ENCODE measurements around the gene CALML6.
"Not testable (repeated sequence)": the region's sequence is repeated elsewhere in the genome, so short reads cannot be mapped to it uniquely, and the experiment has no call there.

The CALML6 gene

DNA sequence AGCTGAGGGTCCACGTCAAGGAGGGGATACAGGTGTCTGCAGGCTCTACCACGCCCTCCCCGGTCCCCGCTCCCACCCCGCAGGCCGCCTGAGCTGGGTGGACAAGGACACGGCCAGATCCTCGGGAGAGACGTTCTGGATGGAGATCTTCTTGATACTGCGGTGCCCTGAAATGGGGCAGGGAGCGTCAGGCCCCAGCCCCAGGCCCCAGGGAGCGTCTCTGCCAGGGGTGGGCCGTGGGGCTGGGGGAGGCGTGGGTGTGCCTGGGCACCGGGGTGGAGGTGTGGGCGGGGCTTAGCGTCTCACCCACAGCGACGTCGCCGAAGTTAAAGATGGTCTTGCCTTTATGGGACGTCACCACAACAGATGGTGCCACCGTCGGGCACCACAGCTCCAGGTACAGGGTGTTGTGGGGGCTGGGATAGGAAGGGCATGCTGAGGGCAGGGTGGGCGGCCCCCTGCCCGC lies 11.3 kb downstream of the CALML6 start:
- TF ChIP-seq, protein P1, sequence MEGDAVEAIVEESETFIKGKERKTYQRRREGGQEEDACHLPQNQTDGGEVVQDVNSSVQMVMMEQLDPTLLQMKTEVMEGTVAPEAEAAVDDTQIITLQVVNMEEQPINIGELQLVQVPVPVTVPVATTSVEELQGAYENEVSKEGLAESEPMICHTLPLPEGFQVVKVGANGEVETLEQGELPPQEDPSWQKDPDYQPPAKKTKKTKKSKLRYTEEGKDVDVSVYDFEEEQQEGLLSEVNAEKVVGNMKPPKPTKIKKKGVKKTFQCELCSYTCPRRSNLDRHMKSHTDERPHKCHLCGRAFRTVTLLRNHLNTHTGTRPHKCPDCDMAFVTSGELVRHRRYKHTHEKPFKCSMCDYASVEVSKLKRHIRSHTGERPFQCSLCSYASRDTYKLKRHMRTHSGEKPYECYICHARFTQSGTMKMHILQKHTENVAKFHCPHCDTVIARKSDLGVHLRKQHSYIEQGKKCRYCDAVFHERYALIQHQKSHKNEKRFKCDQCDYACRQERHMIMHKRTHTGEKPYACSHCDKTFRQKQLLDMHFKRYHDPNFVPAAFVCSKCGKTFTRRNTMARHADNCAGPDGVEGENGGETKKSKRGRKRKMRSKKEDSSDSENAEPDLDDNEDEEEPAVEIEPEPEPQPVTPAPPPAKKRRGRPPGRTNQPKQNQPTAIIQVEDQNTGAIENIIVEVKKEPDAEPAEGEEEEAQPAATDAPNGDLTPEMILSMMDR (IDR thresholded peaks at IDR 0.05; ENCODE audit: insufficient read depth, low read depth, low read length, missing control alignments) = no peak
- no peak overlapping the region for H3K4me3 ChIP-seq (ENCODE audit: low read depth, low read length)
- DNase-seq (ENCODE audit: low read depth) = no peak

DNA sequence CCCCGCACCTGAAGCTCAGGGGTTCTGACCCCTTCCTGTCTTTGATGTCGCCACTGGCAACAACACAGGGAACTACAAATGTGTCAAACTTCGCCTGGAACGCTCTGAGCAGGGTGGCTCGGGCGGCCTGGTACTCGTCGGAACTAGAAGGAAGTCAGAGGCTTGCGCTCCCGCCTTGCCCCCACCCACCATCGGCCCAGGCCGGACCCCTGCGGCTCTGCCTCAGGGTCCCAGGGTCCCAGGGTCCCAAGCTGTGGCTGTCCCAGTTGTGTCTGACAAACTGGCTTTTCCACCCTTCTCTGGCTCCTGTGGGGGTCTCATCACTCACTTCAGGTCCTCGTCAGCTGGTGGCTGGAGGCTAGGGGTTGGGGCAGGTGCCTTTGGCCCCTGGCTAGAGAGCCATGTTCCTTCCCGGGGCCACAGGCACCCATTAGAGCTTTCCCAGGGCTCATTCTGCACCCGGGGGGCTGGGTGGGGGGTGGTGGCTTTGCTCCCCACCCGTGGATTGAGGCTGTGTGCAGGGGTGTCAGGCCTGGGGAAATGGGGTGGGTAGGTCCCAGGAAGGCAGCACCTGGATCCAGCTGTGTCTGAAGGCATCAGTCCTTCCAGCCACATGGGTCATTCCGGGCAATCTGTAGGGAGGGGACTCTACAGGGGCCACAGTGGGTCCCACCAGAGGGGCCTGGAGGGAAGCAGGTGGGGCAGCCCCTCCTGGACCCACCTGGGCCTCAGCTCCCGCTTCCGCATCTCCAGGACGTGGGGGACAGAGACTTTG lies 12.0 kb downstream of the CALML6 start:
- TF ChIP-seq, protein P1 (IDR thresholded peaks at IDR 0.05; ENCODE audit: insufficient read depth, low read depth, low read length, missing control alignments) = no peak
- DNase-seq (ENCODE audit: low read depth) = no peak
- H3K4me3 ChIP-seq (ENCODE audit: low read depth, low read length) = no peak overlapping the region

DNA sequence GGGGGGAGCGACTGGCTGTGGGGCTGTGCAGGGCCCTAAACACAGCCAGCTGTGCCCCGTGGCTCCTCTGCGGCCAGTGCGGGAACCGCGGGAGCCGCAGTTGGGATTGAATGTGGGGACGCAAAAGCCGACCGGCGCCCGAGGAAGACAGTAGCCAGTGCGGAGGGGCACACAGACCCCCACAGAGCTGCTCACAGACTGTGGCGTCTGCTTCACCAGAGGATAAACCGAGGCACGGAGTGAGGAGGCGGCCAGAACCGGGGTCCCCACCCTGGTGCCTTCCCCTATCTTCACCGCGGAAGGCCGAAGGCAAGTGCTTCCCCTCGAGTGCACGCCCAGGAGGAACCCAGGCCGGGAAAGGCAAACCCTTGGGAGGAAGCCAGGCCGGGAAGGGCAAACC lies 12.7 kb downstream of the CALML6 start:
- H3K4me3 ChIP-seq (ENCODE audit: low read depth, low read length) = no peak overlapping the region
- TF ChIP-seq, protein P1 (IDR thresholded peaks at IDR 0.05; ENCODE audit: insufficient read depth, low read depth, low read length, missing control alignments) = no peak
- DNase-seq (ENCODE audit: low read depth) = no peak

DNA sequence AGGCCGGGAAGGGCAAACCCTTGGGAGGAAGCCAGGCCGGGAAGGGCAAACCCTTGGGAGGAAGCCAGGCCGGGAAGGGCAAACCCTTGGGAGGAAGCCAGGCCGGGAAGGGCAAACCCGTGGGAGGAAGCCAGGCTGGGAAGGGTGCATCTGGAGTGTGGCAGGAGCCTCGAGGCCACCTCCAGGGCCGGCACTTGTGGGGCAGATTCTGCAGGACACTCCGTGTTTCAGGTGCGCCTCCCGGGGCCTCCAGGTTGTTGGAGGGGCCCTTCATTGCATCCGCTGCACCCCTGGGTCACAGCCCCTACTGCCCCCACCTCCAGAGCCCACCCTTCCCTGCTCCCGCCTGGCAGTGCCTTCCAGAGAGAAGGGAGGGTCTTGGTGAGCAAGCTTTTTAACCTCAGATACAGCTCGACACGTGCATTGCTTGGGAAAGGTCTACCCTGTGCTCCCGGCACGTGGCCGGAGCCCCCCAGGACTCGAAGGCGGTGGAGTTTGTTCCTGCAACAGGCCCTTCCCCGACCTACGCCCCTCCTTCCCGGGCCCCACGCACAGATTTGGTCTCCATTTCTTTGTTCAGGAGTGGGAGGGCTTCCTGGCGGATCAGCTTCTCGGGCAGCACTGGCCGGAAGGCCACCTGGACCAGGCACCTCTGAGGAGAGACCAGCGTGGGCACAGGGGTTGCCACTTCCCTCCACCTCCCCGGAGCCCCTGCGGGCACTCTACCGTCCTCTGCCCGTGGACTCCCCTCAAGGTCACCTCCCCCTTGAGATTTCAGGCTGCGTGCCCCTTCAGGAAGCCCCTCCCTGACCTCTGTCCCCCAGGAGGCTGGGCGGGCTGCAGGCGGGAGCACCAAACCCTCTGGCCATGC lies 13.4 kb downstream of the CALML6 start:
- DNase-seq (ENCODE audit: low read depth) = no peak
- no peak overlapping the region for H3K4me3 ChIP-seq (ENCODE audit: low read depth, low read length)
- TF ChIP-seq, protein P1 (IDR thresholded peaks at IDR 0.05; ENCODE audit: insufficient read depth, low read depth, low read length, missing control alignments) = no peak

DNA sequence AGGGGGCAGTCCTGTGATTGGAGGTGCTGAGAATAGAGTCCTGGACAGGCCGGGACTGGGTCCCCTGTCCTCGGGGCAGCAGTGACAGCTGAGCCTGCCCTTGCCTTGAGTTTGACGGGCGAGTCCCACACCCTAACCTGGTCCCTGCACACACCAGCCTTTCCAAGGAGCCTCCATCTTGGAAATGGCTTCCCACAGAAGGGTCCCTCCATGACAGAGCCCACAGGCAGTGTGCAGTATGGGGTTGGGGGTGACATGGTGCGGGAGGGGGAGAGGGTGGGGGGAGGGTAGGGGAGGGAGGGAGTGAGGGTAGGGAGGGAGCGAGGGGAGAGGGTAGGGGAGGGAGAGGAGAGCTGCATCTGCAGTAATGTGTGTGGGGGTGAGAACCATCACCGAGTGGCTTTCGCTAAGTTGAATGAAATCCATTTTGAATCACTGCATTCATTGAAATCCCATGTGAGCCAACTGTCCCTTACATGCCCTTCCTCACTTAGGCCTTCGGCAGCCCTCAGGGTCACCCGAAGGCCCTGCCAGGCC lies 14.1 kb downstream of the CALML6 start:
- TF ChIP-seq, protein P1 (IDR thresholded peaks at IDR 0.05; ENCODE audit: insufficient read depth, low read depth, low read length, missing control alignments) = no peak

DNA sequence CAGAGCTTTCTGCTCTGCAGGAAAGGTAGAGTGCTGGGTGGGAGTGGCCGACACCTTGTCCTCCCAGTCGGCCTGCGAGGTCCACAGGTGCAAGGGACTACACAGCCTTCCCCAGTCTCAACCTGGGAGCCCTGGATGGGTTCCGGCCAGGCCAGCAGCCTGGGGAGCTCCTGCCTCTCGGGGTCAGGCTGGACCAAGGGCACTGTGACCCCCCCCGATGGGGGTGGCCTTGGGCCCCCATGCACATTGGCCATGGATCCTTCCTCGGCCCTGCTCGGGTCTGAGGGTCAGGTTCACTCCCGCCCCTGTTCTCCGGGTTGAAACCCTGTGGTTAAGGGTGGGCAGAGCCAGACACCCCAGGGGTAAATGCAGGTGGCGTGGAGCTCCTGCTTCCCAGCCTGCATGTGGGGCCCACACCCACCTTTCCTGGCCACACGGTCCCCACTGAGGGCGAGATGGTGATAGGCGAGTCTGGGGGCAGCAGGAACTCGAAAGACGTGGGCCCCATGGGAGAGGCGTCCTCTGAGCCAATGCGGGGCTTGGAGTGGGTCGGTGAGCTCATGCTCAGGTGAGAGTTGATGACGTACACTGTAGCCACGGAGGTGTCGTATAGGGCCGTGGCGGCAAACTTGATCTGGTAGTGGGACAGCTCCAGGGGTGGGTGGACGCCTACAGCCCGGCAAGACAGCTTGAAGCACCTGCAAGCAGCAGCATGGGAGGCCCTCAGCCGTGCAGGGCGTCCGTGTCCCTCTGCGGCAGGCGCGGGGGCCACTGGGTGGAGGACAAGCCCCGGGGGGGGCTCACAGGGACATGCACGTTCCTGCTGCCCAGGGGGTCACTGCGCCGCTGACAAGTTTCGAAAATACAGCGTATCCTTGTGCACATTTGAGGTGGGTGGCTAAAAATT lies 14.8 kb downstream of the CALML6 start:
- TF ChIP-seq, protein P1 (IDR thresholded peaks at IDR 0.05; ENCODE audit: insufficient read depth, low read depth, low read length, missing control alignments) = no peak
- no peak overlapping the region for H3K4me3 ChIP-seq (ENCODE audit: low read depth, low read length)
- no peak for DNase-seq (ENCODE audit: low read depth)

More for the DNA sequence above, 14.1 kb downstream of the CALML6 start:
- H3K4me3 ChIP-seq (ENCODE audit: low read depth, low read length) = no peak overlapping the region
- DNase-seq (ENCODE audit: low read depth) = no peak

DNA sequence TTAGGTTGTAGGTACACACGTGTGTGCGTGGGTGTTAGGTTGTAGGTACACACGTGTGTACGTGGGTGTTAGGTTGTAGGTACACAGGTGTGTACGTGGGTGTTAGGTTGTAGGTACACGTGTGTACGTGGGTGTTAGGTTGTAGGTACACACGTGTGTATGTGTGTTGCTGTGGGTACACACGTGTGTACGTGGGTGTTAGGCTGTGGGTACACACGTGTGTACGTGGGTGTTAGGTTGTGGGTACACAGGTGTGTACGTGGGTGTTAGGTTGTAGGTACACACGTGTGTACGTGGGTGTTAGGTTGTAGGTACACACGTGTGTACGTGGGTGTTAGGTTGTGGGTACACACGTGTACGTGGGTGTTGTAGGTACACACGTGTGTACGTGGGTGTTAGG lies 19.8 kb downstream of the CALML6 start:
- H3K4me3 ChIP-seq (ENCODE audit: low read depth, low read length); DNase-seq (ENCODE audit: low read depth): not testable (repeated sequence)
